HepG2 (cell line): ENCODE data around the gene SLC39A3. TPM values are rescaled to one million over a fixed set of nuclear protein-coding genes. Genes with fewer than 3 reads are reported as not detected.

ENCODE experiments used
- CBX2 ChIP-seq, 2 experiments: fragments of 200-600 bp in 1 of 2; sonication (generic); formaldehyde crosslinking in 1 of 2; IDR thresholded peaks; 2 replicates each; pipeline versions ENCODE4 v1.7.0 to v1.8.1; 2018 to 2022; ENCODE audit warnings: low read depth in 2 of 2, low read length in 1 of 2, mild to moderate bottlenecking in 1 of 2, missing genetic modification reagents in 1 of 2
- CCDC6 ChIP-seq: sonication (generic); formaldehyde crosslinking; IDR thresholded peaks from 2 replicates; pipeline ENCODE4 v1.8.1; 2022; ENCODE audit warnings: mild to moderate bottlenecking, missing genetic modification reagents, moderate library complexity
- FOXA1 ChIP-seq, 2 experiments: fragments of 450-650 bp in 1 of 2; sonication (generic) in 1 of 2; formaldehyde crosslinking in 1 of 2; IDR thresholded peaks; 2 replicates each; pipeline versions ENCODE4 v1.4.0 to v1.6.1; 2016 to 2020; ENCODE audit warnings: missing genetic modification reagents in 1 of 2
- GMEB1 ChIP-seq: sonication (generic); formaldehyde crosslinking; IDR thresholded peaks from 2 replicates; pipeline ENCODE4 v1.5.1; 2020; ENCODE audit warnings: missing genetic modification reagents, mild to moderate bottlenecking, borderline replicate concordance
- HNRNPK ChIP-seq: fragments of 200-400 bp; formaldehyde crosslinking; IDR thresholded peaks from 2 replicates; pipeline ENCODE4 v1.6.1; 2018; ENCODE audit warnings: low read length, low read depth, moderate library complexity, mild to moderate bottlenecking; ENCODE audit not compliant: poor library complexity, severe bottlenecking
- IRF1 ChIP-seq: sonication (generic); formaldehyde crosslinking; IDR thresholded peaks from 2 replicates; pipeline ENCODE4 v1.4.0; 2020; ENCODE audit warnings: low read depth, mild to moderate bottlenecking, missing genetic modification reagents
- MNT ChIP-seq: fragments of 450-650 bp; IDR thresholded peaks from 2 replicates; pipeline ENCODE4 v1.6.1; 2016
- MYNN ChIP-seq: sonication (generic); formaldehyde crosslinking; IDR thresholded peaks from 2 replicates; pipeline ENCODE4 v1.4.0; 2020; ENCODE audit warnings: mild to moderate bottlenecking, low read depth, missing genetic modification reagents
- REPIN1 ChIP-seq: sonication (generic); formaldehyde crosslinking; IDR thresholded peaks from 2 replicates; pipeline ENCODE4 v1.8.0; 2022; ENCODE audit warnings: missing genetic modification reagents, low read depth, mild to moderate bottlenecking, borderline replicate concordance
- RFXAP ChIP-seq: sonication (generic); formaldehyde crosslinking; IDR thresholded peaks from 2 replicates; pipeline ENCODE4 v1.4.0; 2020; ENCODE audit warnings: missing genetic modification reagents, borderline replicate concordance
- RXRA ChIP-seq: sonication (generic); formaldehyde crosslinking; IDR thresholded peaks from 2 replicates; pipeline ENCODE4 v1.5.1; 2020; ENCODE audit warnings: missing genetic modification reagents
- SRSF1 ChIP-seq: fragments of 200-400 bp; formaldehyde crosslinking; optimal IDR thresholded peaks from 2 replicates; pipeline ENCODE3; 2017; ENCODE audit warnings: mild to moderate bottlenecking, low read depth, low read length, moderate library complexity
- TEF ChIP-seq: sonication (generic); formaldehyde crosslinking; IDR thresholded peaks from 2 replicates; pipeline ENCODE4 v1.5.0; 2020; ENCODE audit warnings: missing genetic modification reagents
- THRA ChIP-seq: sonication (generic); formaldehyde crosslinking; IDR thresholded peaks from 2 replicates; pipeline ENCODE4 v1.4.0; 2020; ENCODE audit warnings: missing genetic modification reagents, borderline replicate concordance
- ZBTB3 ChIP-seq: sonication (generic); formaldehyde crosslinking; IDR thresholded peaks from 2 replicates; pipeline ENCODE4 v1.4.0; 2020; ENCODE audit warnings: low read depth, mild to moderate bottlenecking, moderate library complexity, missing genetic modification reagents, borderline replicate concordance
- ZBTB34 ChIP-seq: sonication (generic); formaldehyde crosslinking; IDR thresholded peaks from 2 replicates; pipeline ENCODE4 v1.8.0; 2022; ENCODE audit warnings: mild to moderate bottlenecking, missing genetic modification reagents
- ZBTB37 ChIP-seq: sonication (generic); formaldehyde crosslinking; IDR thresholded peaks from 2 replicates; pipeline ENCODE4 v1.4.0; 2020; ENCODE audit warnings: mild to moderate bottlenecking, missing genetic modification reagents
- ZNF3 ChIP-seq: IDR thresholded peaks from 2 replicates; pipeline ENCODE4 v1.7.0; 2017; ENCODE audit warnings: inconsistent platforms
- ZNF562 ChIP-seq: sonication (generic); formaldehyde crosslinking; IDR thresholded peaks from 2 replicates; pipeline ENCODE4 v1.8.0; 2022; ENCODE audit warnings: missing genetic modification reagents, borderline replicate concordance
- ZNF709 ChIP-seq: sonication (generic); formaldehyde crosslinking; IDR thresholded peaks from 2 replicates; pipeline ENCODE4 v1.5.0; 2020; ENCODE audit warnings: mild to moderate bottlenecking, missing genetic modification reagents
- ZNF768 ChIP-seq: sonication (generic); formaldehyde crosslinking; IDR thresholded peaks from 2 replicates; pipeline ENCODE4 v1.4.0; 2020; ENCODE audit warnings: missing genetic modification reagents
- polyA plus RNA-seq, 8 experiments: library from polyadenylated mRNA; depleted of rRNA in 3 of 8; stranded (reverse) in 7 of 8; unstranded in 1 of 8; fragments of >200 nt; fragmentation: Illumina TruSeq in 4 of 8; extraction: Trizol in 4 of 8; gene quantifications; 2 replicates each; pipeline versions ENCODE4 v1.2.1 to v1.2.3, GENCODE V29; 2011 to 2016; ENCODE audit warnings: low read depth in 4 of 8, missing spikeins in 1 of 8, mixed read lengths in 1 of 8; ENCODE audit not compliant: insufficient read depth in 1 of 8
- total RNA-seq, 5 experiments: library from RNA; depleted of rRNA; stranded (reverse); fragments of >200 nt; fragmentation: Illumina TruSeq; extraction: Trizol; gene quantifications; 2 replicates each; pipeline ENCODE4 v1.2.3, GENCODE V29; 2016; ENCODE audit warnings: low read depth in 1 of 5

Gene SLC39A3
- total and polyA plus RNA-seq, 2 of the 13 experiments (the other 11 are each of a cell fraction or from before 2014, with no cell fraction given) = 33.6 to 41.6 TPM

GRCh38 chr19:2744113-2744512 is 4.3 kb upstream of the SLC39A3 start (continued):
- no peak for TF ChIP-seq MNT
- no peak for TF ChIP-seq ZNF562 (CRISPR knock-in tag)
- no peak for TF ChIP-seq ZNF709 (CRISPR knock-in tag)
- TF ChIP-seq CCDC6 (CRISPR knock-in tag) = no peak
- TF ChIP-seq ZNF3 (CRISPR knock-in tag) = no peak
- no peak for TF ChIP-seq ZBTB34 (CRISPR knock-in tag)
- TF ChIP-seq TEF = no peak
- TF ChIP-seq ZBTB37 (CRISPR knock-in tag) = no peak
- no peak for TF ChIP-seq SRSF1
- no peak for TF ChIP-seq GMEB1 (CRISPR knock-in tag)
- no peak for TF ChIP-seq ZBTB3
- TF ChIP-seq HNRNPK = no peak
- no peak for TF ChIP-seq REPIN1 (CRISPR knock-in tag)
- no peak for TF ChIP-seq CBX2 (IDR thresholded peaks at IDR 0.05; ENCODE audit: low read depth, low read length)
- no peak for TF ChIP-seq CBX2 (CRISPR knock-in tag; IDR thresholded peaks at IDR 0.05; ENCODE audit: low read depth)
- no peak for TF ChIP-seq THRA (CRISPR knock-in tag)
- no peak for TF ChIP-seq RXRA (CRISPR knock-in tag)
- TF ChIP-seq ZNF768 = no peak
- TF ChIP-seq MYNN (CRISPR knock-in tag) = no peak
- no peak for TF ChIP-seq RFXAP
- no peak for TF ChIP-seq IRF1
- TF ChIP-seq FOXA1 (IDR thresholded peaks at IDR 0.05) = no peak
- TF ChIP-seq FOXA1 (CRISPR knock-in tag; IDR thresholded peaks at IDR 0.05) = no peak
